Endodermal cell (in vitro differentiated cells): Measurements from ENCODE around the gene GTF2A1L. TPM values are rescaled to one million over a fixed set of nuclear protein-coding genes. Genes with fewer than 3 reads are reported as not detected.

ENCODE experiments used
- DNase-seq: peaks from one replicate; pipeline ENCODE4 v3.0.0-alpha.2; 2017
- H3K27ac ChIP-seq: 2 replicates; pipeline ENCODE4 v1.5.1; 2013; ENCODE audit warnings: mild to moderate bottlenecking, low read depth, low read length, moderate library complexity
- H3K27me3 ChIP-seq: 2 replicates; pipeline ENCODE4 v1.6.1; 2013; ENCODE audit warnings: mild to moderate bottlenecking, low read length, moderate library complexity; ENCODE audit not compliant: insufficient read depth, control insufficient read depth, poor library complexity, severe bottlenecking
- H3K36me3 ChIP-seq: 2 replicates; pipeline ENCODE4 v1.7.0; 2013; ENCODE audit warnings: mild to moderate bottlenecking, low read length, moderate library complexity; ENCODE audit not compliant: control insufficient read depth, insufficient read depth
- H3K4me1 ChIP-seq: one replicate; pipeline ENCODE4 v1.7.0; 2013; ENCODE audit warnings: low read length; ENCODE audit not compliant: control insufficient read depth, insufficient read depth
- H3K4me3 ChIP-seq: 2 replicates; pipeline ENCODE4 v1.5.1; 2013; ENCODE audit warnings: mild to moderate bottlenecking, low read length, moderate library complexity
- H3K9ac ChIP-seq: 2 replicates; pipeline ENCODE4 v1.6.1; 2013; ENCODE audit warnings: mild to moderate bottlenecking, low read length, moderate library complexity; ENCODE audit not compliant: poor library complexity, severe bottlenecking; ENCODE audit errors: extremely low read depth
- H3K9me3 ChIP-seq: 2 replicates; pipeline ENCODE4 v1.6.1; 2013; ENCODE audit warnings: mild to moderate bottlenecking, low read length, moderate library complexity; ENCODE audit not compliant: control insufficient read depth
- H3K27ac Mint-ChIP-seq: 2 replicates; pipeline ENCODE4 v1.8.0; 2020; ENCODE audit warnings: mixed read lengths
- H3K27me3 Mint-ChIP-seq: 2 replicates; pipeline ENCODE4 v1.8.0; 2021; ENCODE audit warnings: mild to moderate bottlenecking, mixed read lengths; ENCODE audit not compliant: insufficient read depth
- H3K36me3 Mint-ChIP-seq: 2 replicates; pipeline ENCODE4 v1.8.0; 2020; ENCODE audit warnings: low read depth, mixed read lengths
- H3K4me1 Mint-ChIP-seq: 2 replicates; pipeline ENCODE4 v1.8.0; 2020; ENCODE audit warnings: mixed read lengths
- H3K4me3 Mint-ChIP-seq: 2 replicates; pipeline ENCODE4 v1.8.0; 2020; ENCODE audit warnings: mild to moderate bottlenecking, moderate library complexity, mixed read lengths
- H3K9me3 Mint-ChIP-seq: 2 replicates; pipeline ENCODE4 v1.8.0; 2020; ENCODE audit warnings: mild to moderate bottlenecking, mixed read lengths
- WGBS, 2 experiments: methylation state at CpG; one replicate each; pipeline versions ENCODE4 v1.1.5 to v1.1.7; 2013; ENCODE audit warnings: missing lambda C conversion rate in 2 of 2, mixed read lengths in 1 of 2; ENCODE audit not compliant: insufficient coverage in 1 of 2, insufficient read length in 1 of 2; 5-methylcytosine and 5-hydroxymethylcytosine counted together
- total RNA-seq, 2 donors: library from RNA; stranded (reverse); fragmentation: NEBNext Ultra II Directional in 1 of 2; extraction: Animal tissue kit (Norgen Biotek cat#: 25700) in 1 of 2; gene quantifications; 2 replicates in 1 of 2; 3 replicates in 1 of 2; pipeline ENCODE4 v1.2.1, GENCODE V29; 2021
- TF ChIP-seq, protein P1 (sequence below): fragments of 200-600 bp; sonication (generic); conservative IDR thresholded peaks from 2 replicates; pipeline ENCODE4 v1.5.0; 2021; ENCODE audit warnings: antibody characterized with exemption, mild to moderate bottlenecking

GTF2A1L gene
- total RNA-seq, 2 donors from 2014 or later = not detected

DNA sequence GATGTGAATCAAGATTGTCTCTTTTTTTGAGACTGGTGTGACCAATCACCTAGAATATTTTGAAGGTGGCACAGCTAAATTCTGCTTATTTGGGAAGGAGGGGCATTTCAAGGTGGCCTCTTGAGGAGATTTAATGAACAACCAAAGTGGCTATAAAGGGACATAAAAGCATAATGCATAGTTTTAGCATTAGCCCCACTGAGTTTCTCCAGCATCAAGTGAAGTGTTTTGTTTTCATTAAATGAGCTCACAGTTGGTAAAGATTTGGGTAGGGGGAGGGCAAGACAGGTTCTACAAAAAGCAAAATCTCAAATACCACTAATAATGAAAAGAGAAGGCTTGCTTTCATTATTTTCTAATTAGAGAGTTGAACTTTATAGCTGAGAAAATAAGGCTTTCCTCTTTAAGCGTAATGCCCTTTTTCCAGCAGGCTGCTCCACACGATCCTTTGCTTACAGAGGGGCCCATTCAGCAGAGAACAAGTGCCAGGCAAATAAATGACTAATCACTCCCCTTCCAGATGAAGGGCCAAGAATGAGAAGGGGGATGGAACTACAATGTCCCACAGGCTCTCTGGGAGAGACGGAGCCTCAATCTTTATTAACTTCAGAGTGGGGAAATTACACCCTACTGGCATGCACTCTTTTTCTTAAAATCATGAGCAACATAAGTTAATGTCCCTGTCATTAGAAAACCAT lies 102.0 kb downstream of the GTF2A1L start:
- Mint-ChIP-seq H3K36me3 (no peaks in the 10 kb centered on the region), H3K9me3 (no peaks in the 10 kb centered on the region), H3K4me1 (peaks cover 2% of the 10 kb centered on the region), H3K27ac (no peak overlapping the region), H3K27me3 (no peaks in the 10 kb centered on the region), H3K4me3 (no peak overlapping the region)
- H3K4me1 ChIP-seq = no peaks in the 10 kb centered on the region
- H3K9me3 ChIP-seq = no peaks in the 10 kb centered on the region
- TF ChIP-seq, protein P1, sequence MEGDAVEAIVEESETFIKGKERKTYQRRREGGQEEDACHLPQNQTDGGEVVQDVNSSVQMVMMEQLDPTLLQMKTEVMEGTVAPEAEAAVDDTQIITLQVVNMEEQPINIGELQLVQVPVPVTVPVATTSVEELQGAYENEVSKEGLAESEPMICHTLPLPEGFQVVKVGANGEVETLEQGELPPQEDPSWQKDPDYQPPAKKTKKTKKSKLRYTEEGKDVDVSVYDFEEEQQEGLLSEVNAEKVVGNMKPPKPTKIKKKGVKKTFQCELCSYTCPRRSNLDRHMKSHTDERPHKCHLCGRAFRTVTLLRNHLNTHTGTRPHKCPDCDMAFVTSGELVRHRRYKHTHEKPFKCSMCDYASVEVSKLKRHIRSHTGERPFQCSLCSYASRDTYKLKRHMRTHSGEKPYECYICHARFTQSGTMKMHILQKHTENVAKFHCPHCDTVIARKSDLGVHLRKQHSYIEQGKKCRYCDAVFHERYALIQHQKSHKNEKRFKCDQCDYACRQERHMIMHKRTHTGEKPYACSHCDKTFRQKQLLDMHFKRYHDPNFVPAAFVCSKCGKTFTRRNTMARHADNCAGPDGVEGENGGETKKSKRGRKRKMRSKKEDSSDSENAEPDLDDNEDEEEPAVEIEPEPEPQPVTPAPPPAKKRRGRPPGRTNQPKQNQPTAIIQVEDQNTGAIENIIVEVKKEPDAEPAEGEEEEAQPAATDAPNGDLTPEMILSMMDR = no peak
- no peaks in the 10 kb centered on the region for H3K27me3 ChIP-seq
- no peak for DNase-seq
- no peak overlapping the region for H3K27ac ChIP-seq
- WGBS, 2 experiments = 30 to 66% methylated on average over 3 of the region's 3 CpGs
- H3K4me3 ChIP-seq = no peak overlapping the region
- H3K36me3 ChIP-seq = no peaks in the 10 kb centered on the region
- H3K9ac ChIP-seq = no peak overlapping the region

DNA sequence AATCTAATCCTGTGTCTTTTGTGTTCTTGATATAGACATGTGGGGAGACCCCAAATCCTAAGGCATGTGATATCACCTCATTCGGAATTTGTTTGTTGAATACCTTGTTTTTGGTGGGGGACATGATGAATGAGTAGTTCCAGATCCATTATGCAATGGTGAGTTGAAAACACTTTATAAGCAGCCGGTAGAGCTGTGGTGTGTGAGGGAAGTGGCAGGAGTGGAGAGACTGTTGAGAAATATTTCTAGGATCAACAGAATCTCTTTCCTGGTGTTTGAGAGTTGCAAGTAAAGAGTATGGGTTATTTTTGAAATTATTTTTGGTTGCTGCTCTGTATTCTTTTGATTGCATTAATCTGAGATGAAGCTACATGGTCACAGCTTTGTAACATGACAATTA lies 103.5 kb downstream of the GTF2A1L start:
- Histone ChIP-seq H3K4me3 (no peak overlapping the region), H3K4me1 (no peaks in the 10 kb centered on the region), H3K27ac (no peak overlapping the region), H3K36me3 (no peaks in the 10 kb centered on the region), H3K9me3 (no peaks in the 10 kb centered on the region), H3K27me3 (no peaks in the 10 kb centered on the region), H3K9ac (no peak overlapping the region)
- H3K36me3 Mint-ChIP-seq = no peaks in the 10 kb centered on the region
- TF ChIP-seq, protein P1 = no peak
- 86 to 95% methylated on average over 2 of the region's 2 CpGs for WGBS, 2 experiments
- no peak overlapping the region for H3K27ac Mint-ChIP-seq
- H3K27me3 Mint-ChIP-seq = no peaks in the 10 kb centered on the region
- no peak for DNase-seq
- no peaks in the 10 kb centered on the region for H3K9me3 Mint-ChIP-seq
- no peak overlapping the region for H3K4me3 Mint-ChIP-seq
- peaks cover 2% of the 10 kb centered on the region for H3K4me1 Mint-ChIP-seq

DNA sequence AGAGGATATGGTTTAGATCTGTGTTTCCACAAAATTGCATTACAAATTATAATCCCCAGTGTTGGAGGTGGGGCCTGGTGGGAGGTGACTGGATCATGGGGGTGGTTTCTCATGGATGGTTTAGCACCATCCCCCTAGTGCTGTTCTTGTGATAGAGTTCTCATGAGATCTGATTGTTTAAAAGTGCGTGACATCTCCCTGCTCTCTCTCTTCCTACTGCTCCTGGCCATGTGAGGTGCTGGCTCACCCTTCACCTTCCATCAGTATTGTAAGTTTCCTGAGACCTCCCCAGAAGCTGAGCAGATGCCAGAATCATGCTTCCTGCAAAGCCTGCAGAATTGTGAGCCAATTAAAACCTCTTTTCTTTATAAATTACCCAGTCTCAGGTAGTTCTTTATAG lies 104.7 kb downstream of the GTF2A1L start:
- Histone ChIP-seq H3K27ac (no peak overlapping the region), H3K4me1 (no peaks in the 10 kb centered on the region), H3K9ac (no peak overlapping the region), H3K4me3 (no peak overlapping the region), H3K36me3 (no peaks in the 10 kb centered on the region), H3K9me3 (no peaks in the 10 kb centered on the region), H3K27me3 (no peaks in the 10 kb centered on the region)
- Mint-ChIP-seq H3K9me3 (no peaks in the 10 kb centered on the region), H3K36me3 (no peaks in the 10 kb centered on the region), H3K4me1 (peaks cover 2% of the 10 kb centered on the region), H3K4me3 (no peak overlapping the region), H3K27me3 (no peaks in the 10 kb centered on the region), H3K27ac (no peak overlapping the region)
- TF ChIP-seq, protein P1 = no peak
- no peak for DNase-seq
- WGBS, 2 experiments = 87% methylated on average over 1 of the region's 1 CpG; no CpG with 5 or more reads in 1 of the 2 experiments
